ENCODE data around the gene CNMD. TPM values are rescaled to one million over a fixed set of nuclear protein-coding genes. Genes with fewer than 3 reads are reported as not detected.
"Not testable (repeated sequence)": the region's sequence is repeated elsewhere in the genome, so short reads cannot be mapped to it uniquely, and the experiment has no call there.

CNMD gene
- total RNA-seq, 2 donors from 2014 or later, result 0.78 TPM; not detected in 1

- 93 to 97% methylated on average over 4 of the region's 4 CpGs for WGBS, 2 donors
- no peak for TF ChIP-seq POLR2A (IDR thresholded peaks at IDR 0.05)
- no peak for TF ChIP-seq CTCF (IDR thresholded peaks at IDR 0.05)
- ATAC-seq, result no peak
- DNase-seq, result no peak
- H3K27me3 ChIP-seq, result no peaks in the 10 kb centered on the region
- intact Hi-C loops (cut with DNase I), result no loop called here
- H3K27ac ChIP-seq, result no peak overlapping the region
- H3K4me1 ChIP-seq, result no peaks in the 10 kb centered on the region
- H3K4me3 ChIP-seq, result no peak overlapping the region
- H3K9me3 ChIP-seq, result no peaks in the 10 kb centered on the region
- peaks cover 0 to 12% of the 10 kb centered on the region in 2 donors for H3K36me3 ChIP-seq (replicated peaks in 1 of 2; ENCODE audit: insufficient read depth in 1 of 2, low read depth in 2 of 2)
These were observed 53.2 kb downstream of the CNMD start for GRCh38 chr13:52686376-52686775.

- DNase-seq; intact Hi-C loops (cut with DNase I); ATAC-seq; H3K9me3 ChIP-seq; H3K27ac ChIP-seq; H3K27me3 ChIP-seq; H3K4me1 ChIP-seq; H3K4me3 ChIP-seq: not testable (repeated sequence)
- peaks cover 0 to 13% of the 10 kb centered on the region in 2 donors for H3K36me3 ChIP-seq (replicated peaks in 1 of 2; ENCODE audit: insufficient read depth in 1 of 2, low read depth in 2 of 2)
- 91 to 97% methylated on average over 9 of the region's 9 CpGs for WGBS, 2 donors
These were observed 53.8 kb downstream of the CNMD start for GRCh38 chr13:52685806-52686205.

GRCh38 chr13:52677823-52678222 lies 61.8 kb downstream of the CNMD start:
- H3K27ac ChIP-seq, result no peak overlapping the region
- WGBS, 2 donors, result 61 to 75% methylated on average over 1 of the region's 1 CpG
- H3K27me3 ChIP-seq, result no peaks in the 10 kb centered on the region
- no peak overlapping the region for H3K4me3 ChIP-seq
- intact Hi-C loops (cut with DNase I), result no loop called here
- H3K9me3 ChIP-seq, result no peaks in the 10 kb centered on the region
- no peak for DNase-seq
- peaks cover 0 to 17% of the 10 kb centered on the region in 2 donors for H3K36me3 ChIP-seq (replicated peaks in 1 of 2; ENCODE audit: insufficient read depth in 1 of 2, low read depth in 2 of 2)
- no peak for TF ChIP-seq POLR2A (IDR thresholded peaks at IDR 0.05)
- TF ChIP-seq CTCF (IDR thresholded peaks at IDR 0.05), result no peak
- peaks cover 4% of the 10 kb centered on the region for H3K4me1 ChIP-seq
- no peak for ATAC-seq

- Histone ChIP-seq H3K27me3 (no peaks in the 10 kb centered on the region), H3K9me3 (no peaks in the 10 kb centered on the region), H3K36me3 (replicated peaks in 1 of 2; ENCODE audit: insufficient read depth in 1 of 2, low read depth in 2 of 2) (no peaks in the 10 kb centered on the region), H3K27ac (no peak overlapping the region), H3K4me3 (no peak overlapping the region), H3K4me1 (peaks cover 4% of the 10 kb centered on the region)
- WGBS, 2 donors, result 81 to 90% methylated on average over 1 of the region's 1 CpG
- ATAC-seq, result no peak
- TF ChIP-seq POLR2A (IDR thresholded peaks at IDR 0.05) (no peak), CTCF (IDR thresholded peaks at IDR 0.05) (no peak)
- intact Hi-C loops (cut with DNase I), result no loop called here
- no peak for DNase-seq
These were observed 66.2 kb downstream of the CNMD start for GRCh38 chr13:52673465-52673864.

GRCh38 chr13:52670726-52671125 lies 68.9 kb downstream of the CNMD start:
- H3K27me3 ChIP-seq, result no peaks in the 10 kb centered on the region
- peaks cover 0 to 7% of the 10 kb centered on the region in 2 donors for H3K36me3 ChIP-seq (replicated peaks in 1 of 2; ENCODE audit: insufficient read depth in 1 of 2, low read depth in 2 of 2)
- H3K9me3 ChIP-seq, result no peaks in the 10 kb centered on the region
- 89 to 96% methylated on average over 8 of the region's 8 CpGs for WGBS, 2 donors
- peaks cover 4% of the 10 kb centered on the region for H3K4me1 ChIP-seq
- TF ChIP-seq POLR2A (IDR thresholded peaks at IDR 0.05), result no peak
- TF ChIP-seq CTCF (IDR thresholded peaks at IDR 0.05), result no peak
- no peak overlapping the region for H3K27ac ChIP-seq
- ATAC-seq (no peak), DNase-seq (no peak)
- H3K4me3 ChIP-seq, result no peak overlapping the region
- intact Hi-C loops (cut with DNase I), result no loop called here
